Endothelial cell of umbilical vein (primary cell): Measurements from ENCODE around the gene SPSB1.

Experiments
- EZH2 ChIP-seq: IDR thresholded peaks from 2 replicates; pipeline ENCODE4 v1.6.1; 2012; ENCODE audit warnings: borderline replicate concordance, low read depth, mild to moderate bottlenecking, moderate library complexity, low read length, inconsistent platforms; ENCODE audit not compliant: severe bottlenecking
- GATA2 ChIP-seq: IDR thresholded peaks from 2 replicates; pipeline ENCODE4 v1.7.0; 2011; ENCODE audit warnings: low read depth, mild to moderate bottlenecking, moderate library complexity, mixed read lengths, low read length; ENCODE audit not compliant: insufficient read length, insufficient read depth
- MYC ChIP-seq: IDR thresholded peaks from one replicate; pipeline ENCODE4 v1.6.1; 2011; ENCODE audit warnings: mild to moderate bottlenecking, low read depth, low read length
- POLR2A ChIP-seq: IDR thresholded peaks from 2 replicates; pipeline ENCODE4 v1.6.1; 2012; ENCODE audit warnings: low read depth, mild to moderate bottlenecking, control low read depth, low read length
- POLR2AphosphoS5 ChIP-seq: IDR thresholded peaks from 2 replicates; pipeline ENCODE4 v1.6.1; 2012; ENCODE audit warnings: low read depth, mild to moderate bottlenecking, control low read depth, low read length, moderate library complexity; ENCODE audit not compliant: insufficient read depth
- TF ChIP-seq, protein P1 (sequence below), 2 donors: IDR thresholded peaks; 1 replicate in 1 of 2; 2 replicates in 1 of 2; pipeline ENCODE4 v1.5.1; 2011; ENCODE audit warnings: low read length in 2 of 2, mild to moderate bottlenecking in 2 of 2, moderate library complexity in 2 of 2, control low read depth in 1 of 2, inconsistent platforms in 1 of 2, low read depth in 1 of 2; ENCODE audit not compliant: insufficient read depth in 1 of 2; ENCODE audit errors: extremely low read depth in 1 of 2
- TF ChIP-seq, protein P2 (sequence below): IDR thresholded peaks from 2 replicates; pipeline ENCODE4 v1.6.1; 2011; ENCODE audit not compliant: insufficient read depth, insufficient read length

DNA sequence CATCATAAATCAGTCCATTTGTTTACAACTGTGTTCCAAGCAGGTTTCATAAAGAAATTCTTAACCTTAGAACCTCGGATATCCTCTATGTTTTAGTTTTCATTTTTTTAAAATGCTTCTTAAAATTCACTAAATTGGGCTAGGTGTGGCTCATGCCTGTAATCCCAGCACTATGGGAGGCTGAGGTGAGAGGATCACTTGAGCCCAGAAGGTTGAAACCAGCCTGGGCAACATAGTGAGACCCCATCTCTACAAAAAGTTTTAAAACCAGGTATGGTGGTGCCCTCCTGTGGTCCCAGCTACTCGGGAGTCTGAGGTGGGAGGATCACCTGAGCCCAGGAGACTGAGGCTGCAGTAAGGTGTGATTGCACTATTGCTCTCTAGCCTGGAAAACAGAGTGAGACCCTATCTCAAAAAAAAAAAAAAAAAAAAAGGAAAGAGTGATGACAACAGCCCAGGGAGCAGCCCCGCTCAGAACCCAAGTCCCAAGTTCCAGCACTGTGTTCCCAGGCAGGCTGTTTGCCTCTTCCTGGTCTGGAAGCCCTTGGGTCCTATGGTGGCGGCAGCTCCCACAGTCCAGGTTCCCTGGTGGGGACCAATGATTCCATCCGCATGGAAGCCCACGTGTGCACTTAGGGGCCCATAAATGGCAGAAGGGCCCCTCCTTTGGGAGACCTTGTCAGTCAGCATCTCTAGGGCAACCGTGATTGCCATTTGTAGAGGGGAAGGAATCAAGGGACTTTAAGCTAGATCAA is 24.7 kb upstream of the SPSB1 start:
- TF ChIP-seq, protein P1, sequence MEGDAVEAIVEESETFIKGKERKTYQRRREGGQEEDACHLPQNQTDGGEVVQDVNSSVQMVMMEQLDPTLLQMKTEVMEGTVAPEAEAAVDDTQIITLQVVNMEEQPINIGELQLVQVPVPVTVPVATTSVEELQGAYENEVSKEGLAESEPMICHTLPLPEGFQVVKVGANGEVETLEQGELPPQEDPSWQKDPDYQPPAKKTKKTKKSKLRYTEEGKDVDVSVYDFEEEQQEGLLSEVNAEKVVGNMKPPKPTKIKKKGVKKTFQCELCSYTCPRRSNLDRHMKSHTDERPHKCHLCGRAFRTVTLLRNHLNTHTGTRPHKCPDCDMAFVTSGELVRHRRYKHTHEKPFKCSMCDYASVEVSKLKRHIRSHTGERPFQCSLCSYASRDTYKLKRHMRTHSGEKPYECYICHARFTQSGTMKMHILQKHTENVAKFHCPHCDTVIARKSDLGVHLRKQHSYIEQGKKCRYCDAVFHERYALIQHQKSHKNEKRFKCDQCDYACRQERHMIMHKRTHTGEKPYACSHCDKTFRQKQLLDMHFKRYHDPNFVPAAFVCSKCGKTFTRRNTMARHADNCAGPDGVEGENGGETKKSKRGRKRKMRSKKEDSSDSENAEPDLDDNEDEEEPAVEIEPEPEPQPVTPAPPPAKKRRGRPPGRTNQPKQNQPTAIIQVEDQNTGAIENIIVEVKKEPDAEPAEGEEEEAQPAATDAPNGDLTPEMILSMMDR (IDR thresholded peaks at IDR 0.05; ENCODE audit: extremely low read depth in 1 of 2, insufficient read depth in 1 of 2, low read depth in 1 of 2, low read length in 2 of 2) = no peak
- TF ChIP-seq POLR2A (no peak), EZH2 (no peak), GATA2 (no peak), POLR2AphosphoS5 (no peak), MYC (no peak)
- TF ChIP-seq, protein P2, sequence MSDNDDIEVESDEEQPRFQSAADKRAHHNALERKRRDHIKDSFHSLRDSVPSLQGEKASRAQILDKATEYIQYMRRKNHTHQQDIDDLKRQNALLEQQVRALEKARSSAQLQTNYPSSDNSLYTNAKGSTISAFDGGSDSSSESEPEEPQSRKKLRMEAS = no peak
